Esophagus muscularis mucosa (tissue), 4 donors: ENCODE measurements around the gene CELF4.

Experiments used
- EP300 ChIP-seq: sonication (generic); formaldehyde crosslinking; IDR thresholded peaks from one replicate; pipeline ENCODE4 v1.6.1; 2017; ENCODE audit warnings: antibody characterized with exemption
- POLR2A ChIP-seq: fragments of 450-650 bp; IDR thresholded peaks from one replicate; pipeline ENCODE4 v1.6.1; 2017; ENCODE audit warnings: antibody characterized with exemption, moderate library complexity, mild to moderate bottlenecking, low read depth
- TF ChIP-seq, protein P1 (sequence below), 3 experiments: fragments of 200-600 bp in 2 of 3; fragments of 450-650 bp in 1 of 3; sonication (generic) in 2 of 3; IDR thresholded peaks; one replicate each; pipeline ENCODE4 v1.5.1; 2017 to 2019; ENCODE audit warnings: antibody characterized with exemption in 3 of 3, mild to moderate bottlenecking in 2 of 3, moderate library complexity in 1 of 3

- TF ChIP-seq, protein P1, sequence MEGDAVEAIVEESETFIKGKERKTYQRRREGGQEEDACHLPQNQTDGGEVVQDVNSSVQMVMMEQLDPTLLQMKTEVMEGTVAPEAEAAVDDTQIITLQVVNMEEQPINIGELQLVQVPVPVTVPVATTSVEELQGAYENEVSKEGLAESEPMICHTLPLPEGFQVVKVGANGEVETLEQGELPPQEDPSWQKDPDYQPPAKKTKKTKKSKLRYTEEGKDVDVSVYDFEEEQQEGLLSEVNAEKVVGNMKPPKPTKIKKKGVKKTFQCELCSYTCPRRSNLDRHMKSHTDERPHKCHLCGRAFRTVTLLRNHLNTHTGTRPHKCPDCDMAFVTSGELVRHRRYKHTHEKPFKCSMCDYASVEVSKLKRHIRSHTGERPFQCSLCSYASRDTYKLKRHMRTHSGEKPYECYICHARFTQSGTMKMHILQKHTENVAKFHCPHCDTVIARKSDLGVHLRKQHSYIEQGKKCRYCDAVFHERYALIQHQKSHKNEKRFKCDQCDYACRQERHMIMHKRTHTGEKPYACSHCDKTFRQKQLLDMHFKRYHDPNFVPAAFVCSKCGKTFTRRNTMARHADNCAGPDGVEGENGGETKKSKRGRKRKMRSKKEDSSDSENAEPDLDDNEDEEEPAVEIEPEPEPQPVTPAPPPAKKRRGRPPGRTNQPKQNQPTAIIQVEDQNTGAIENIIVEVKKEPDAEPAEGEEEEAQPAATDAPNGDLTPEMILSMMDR (IDR thresholded peaks at IDR 0.05), result no peak
- TF ChIP-seq POLR2A (no peak), EP300 (no peak)
Measured at GRCh38 chr18:37375181-37375580, 190.4 kb downstream of the CELF4 start.
